HEK293 (cell line): ENCODE measurements around the gene MYOG.

Source experiments
- CTCF ChIA-PET: fragments of 350-600 bp; formaldehyde crosslinking; extraction: SDS; loops from one replicate; lab custom pipeline; 2021; ENCODE audit warnings: antibody characterized with exemption; lab: Yijun Ruan, JAX
- POLR2A ChIA-PET: fragments of 300-600 bp; formaldehyde crosslinking; extraction: SDS; loops from one replicate; lab custom pipeline; 2020; ENCODE audit warnings: antibody characterized with exemption, inconsistent platforms; lab: Yijun Ruan, JAX
- H3K27ac ChIP-seq: fragments of 200-500 bp; sonication (Bioruptor generic); 2 replicates; pipeline ENCODE4 v1.5.1; 2014; ENCODE audit warnings: low read depth, low read length, control low read depth, inconsistent platforms; ENCODE audit errors: extremely low read depth
- H3K36me3 ChIP-seq, 2 experiments: fragments of 200-500 bp in 1 of 2; sonication (Bioruptor generic) in 1 of 2; 1 replicate in 1 of 2; 2 replicates in 1 of 2; pipeline ENCODE4 v1.5.1; 2014 to 2017; ENCODE audit warnings: inconsistent platforms in 2 of 2, low read length in 2 of 2; ENCODE audit not compliant: control insufficient read depth in 2 of 2, insufficient read depth in 1 of 2
- H3K4me1 ChIP-seq: fragments of 200-500 bp; sonication (Bioruptor generic); 2 replicates; pipeline ENCODE4 v1.5.1; 2014; ENCODE audit warnings: mild to moderate bottlenecking, low read length, inconsistent platforms; ENCODE audit not compliant: control insufficient read depth, insufficient read depth
- H3K4me3 ChIP-seq: 2 replicates; pipeline ENCODE4 v1.5.1; 2011; ENCODE audit warnings: low read depth, mild to moderate bottlenecking, control low read depth, low read length, moderate library complexity
- H3K9me3 ChIP-seq: fragments of 200-500 bp; sonication (Bioruptor generic); 2 replicates; pipeline ENCODE4 v1.5.1; 2014; ENCODE audit warnings: low read depth, low read length, inconsistent platforms; ENCODE audit not compliant: control insufficient read depth, insufficient read depth
- EGR2 ChIP-seq: fragments of 450-650 bp; formaldehyde crosslinking; IDR thresholded peaks from 2 replicates; pipeline ENCODE4 v1.5.1; 2016; ENCODE audit warnings: low read depth, missing biosample characterization, missing genetic modification characterization
- KLF1 ChIP-seq: fragments of 450-650 bp; formaldehyde crosslinking; IDR thresholded peaks from 2 replicates; pipeline ENCODE4 v1.5.1; 2016; ENCODE audit warnings: missing biosample characterization, missing genetic modification characterization
- PRDM2 ChIP-seq: fragments of 450-650 bp; formaldehyde crosslinking; IDR thresholded peaks from 2 replicates; pipeline ENCODE4 v1.5.1; 2016; ENCODE audit warnings: missing biosample characterization, missing genetic modification characterization, borderline replicate concordance
- SP2 ChIP-seq: fragments of 450-650 bp; formaldehyde crosslinking; IDR thresholded peaks from 2 replicates; pipeline ENCODE4 v1.5.1; 2016; ENCODE audit warnings: missing biosample characterization, missing genetic modification characterization
- TSHZ1 ChIP-seq: fragments of 450-650 bp; formaldehyde crosslinking; IDR thresholded peaks from 2 replicates; pipeline ENCODE4 v1.5.1; 2016; ENCODE audit warnings: missing biosample characterization, missing genetic modification characterization, borderline replicate concordance
- WT1 ChIP-seq: fragments of 450-650 bp; formaldehyde crosslinking; IDR thresholded peaks from 2 replicates; pipeline ENCODE4 v1.5.1; 2016; ENCODE audit warnings: missing biosample characterization, missing genetic modification characterization
- ZBTB7A ChIP-seq: fragments of 450-650 bp; formaldehyde crosslinking; IDR thresholded peaks from 2 replicates; pipeline ENCODE4 v1.5.1; 2016; ENCODE audit warnings: low read depth, missing biosample characterization, missing genetic modification characterization
- ZIC2 ChIP-seq: fragments of 450-650 bp; formaldehyde crosslinking; IDR thresholded peaks from 2 replicates; pipeline ENCODE4 v1.5.1; 2016; ENCODE audit warnings: missing biosample characterization, missing genetic modification characterization
- ZNF175 ChIP-seq: fragments of 450-650 bp; formaldehyde crosslinking; IDR thresholded peaks from 2 replicates; pipeline ENCODE4 v1.5.1; 2016; ENCODE audit warnings: missing biosample characterization, missing genetic modification characterization
- ZNF560 ChIP-seq: fragments of 450-650 bp; formaldehyde crosslinking; IDR thresholded peaks from 2 replicates; pipeline ENCODE4 v1.5.1; 2017; ENCODE audit warnings: missing biosample characterization, missing genetic modification characterization, borderline replicate concordance
- ZNF692 ChIP-seq: fragments of 450-650 bp; formaldehyde crosslinking; IDR thresholded peaks from 2 replicates; pipeline ENCODE4 v1.5.1; 2016; ENCODE audit warnings: missing biosample characterization, missing genetic modification characterization
- ZNF704 ChIP-seq: fragments of 450-650 bp; formaldehyde crosslinking; IDR thresholded peaks from 2 replicates; pipeline ENCODE4 v1.5.1; 2016; ENCODE audit warnings: missing biosample characterization, missing genetic modification characterization
- ZNF843 ChIP-seq: fragments of 450-650 bp; formaldehyde crosslinking; IDR thresholded peaks from 2 replicates; pipeline ENCODE4 v1.5.1; 2016; ENCODE audit warnings: missing biosample characterization, missing genetic modification characterization

Gene MYOG

GRCh38 chr1:203121186-203122015 is 35.6 kb upstream of the MYOG start (continued):
- TF ChIP-seq ZIC2 (tag by site-specific recombination) (no peak), ZNF175 (tag by site-specific recombination) (no peak)

GRCh38 chr1:203120325-203121153 is 34.7 kb upstream of the MYOG start:
- H3K36me3 ChIP-seq, result no peaks in the 10 kb centered on the region
- no peak overlapping the region for H3K27ac ChIP-seq
- TF ChIP-seq ZNF704 (no peak), ZNF692 (no peak), EGR2 (tag by site-specific recombination) (no peak), ZBTB7A (tag by site-specific recombination) (no peak), ZNF843 (tag by site-specific recombination) (no peak), ZNF560 (tag by site-specific recombination) (no peak), TSHZ1 (tag by site-specific recombination) (no peak), PRDM2 (no peak), KLF1 (tag by site-specific recombination) (no peak), SP2 (no peak), WT1 (tag by site-specific recombination) (no peak)
- ChIA-PET CTCF (interaction anchor here (0.9 to 13.6 kb wide), 10 partner anchors 8 to 148 kb away, joined by 3 to 226 read pairs (median 5); no protein-coding TSS in a partner anchor), POLR2A (no interaction called here)
- no peaks in the 10 kb centered on the region for H3K9me3 ChIP-seq
- no peak overlapping the region for H3K4me3 ChIP-seq
- H3K4me1 ChIP-seq, result no peaks in the 10 kb centered on the region
